H9 (cell line): ENCODE results near the gene SPOP. TPM values are rescaled to one million over a fixed set of nuclear protein-coding genes. Genes with fewer than 3 reads are reported as not detected.

ENCODE experiments used
- DNase-seq: peaks from one replicate; pipeline ENCODE4 v3.0.0-alpha.2; 2017
- H2AFZ ChIP-seq: one replicate; pipeline ENCODE4 v1.6.1; 2013; ENCODE audit warnings: mild to moderate bottlenecking, low read length, control low read depth, moderate library complexity
- H2AK5ac ChIP-seq: 2 replicates; pipeline ENCODE4 v1.6.1; 2013; ENCODE audit warnings: low read length, control low read depth, mixed read lengths; ENCODE audit not compliant: insufficient read length
- H2BK120ac ChIP-seq: one replicate; pipeline ENCODE4 v1.6.1; 2013; ENCODE audit warnings: low read depth, mild to moderate bottlenecking, low read length, control low read depth, inconsistent platforms; ENCODE audit not compliant: poor library complexity, severe bottlenecking
- H2BK12ac ChIP-seq: 2 replicates; pipeline ENCODE4 v1.6.1; 2013; ENCODE audit warnings: low read length, control low read depth, mixed read lengths, low read depth; ENCODE audit not compliant: insufficient read length
- H2BK15ac ChIP-seq: 2 replicates; pipeline ENCODE4 v1.6.1; 2013; ENCODE audit warnings: low read depth, low read length, control low read depth
- H2BK20ac ChIP-seq: one replicate; pipeline ENCODE4 v1.6.1; 2013; ENCODE audit warnings: low read depth, mild to moderate bottlenecking, low read length, control low read depth, inconsistent platforms; ENCODE audit not compliant: poor library complexity, severe bottlenecking
- H2BK5ac ChIP-seq: 2 replicates; pipeline ENCODE4 v1.6.1; 2013; ENCODE audit warnings: low read length, control low read depth, mixed read lengths; ENCODE audit not compliant: insufficient read length
- H3K14ac ChIP-seq: 2 replicates; pipeline ENCODE4 v1.6.1; 2013; ENCODE audit warnings: low read length, control low read depth; ENCODE audit not compliant: insufficient read depth
- H3K18ac ChIP-seq: 2 replicates; pipeline ENCODE4 v1.6.1; 2013; ENCODE audit warnings: low read depth, mild to moderate bottlenecking, mixed read lengths, low read length, control low read depth; ENCODE audit not compliant: insufficient read length
- H3K23ac ChIP-seq: 2 replicates; pipeline ENCODE4 v1.6.1; 2013; ENCODE audit warnings: low read length, control low read depth, mixed read lengths, low read depth; ENCODE audit not compliant: insufficient read length
- H3K23me2 ChIP-seq: 2 replicates; pipeline ENCODE4 v1.6.1; 2013; ENCODE audit warnings: low read depth, mild to moderate bottlenecking, mixed read lengths, low read length, control low read depth; ENCODE audit not compliant: insufficient read length, poor library complexity, severe bottlenecking
- H3K27ac ChIP-seq: 2 replicates; pipeline ENCODE4 v1.5.1; 2013; ENCODE audit warnings: low read length, control low read depth, mixed read lengths, low read depth; ENCODE audit not compliant: insufficient read length
- H3K27me3 ChIP-seq: 2 replicates; pipeline ENCODE4 v1.6.1; 2013; ENCODE audit warnings: low read length, control low read depth, inconsistent platforms; ENCODE audit not compliant: insufficient read depth
- H3K4ac ChIP-seq: 2 replicates; pipeline ENCODE4 v1.6.1; 2013; ENCODE audit warnings: low read depth, mild to moderate bottlenecking, control low read depth, inconsistent platforms, low read length, moderate library complexity
- H3K4me1 ChIP-seq: 2 replicates; pipeline ENCODE4 v1.6.1; 2013; ENCODE audit warnings: low read length, control low read depth, inconsistent platforms; ENCODE audit not compliant: insufficient read depth
- H3K4me2 ChIP-seq: 2 replicates; pipeline ENCODE4 v1.6.1; 2013; ENCODE audit warnings: low read length, control low read depth, mixed read lengths; ENCODE audit not compliant: insufficient read length, insufficient read depth
- H3K56ac ChIP-seq: 2 replicates; pipeline ENCODE4 v1.6.1; 2013; ENCODE audit warnings: low read depth, mild to moderate bottlenecking, mixed read lengths, low read length, control low read depth; ENCODE audit not compliant: insufficient read length
- H3K79me1 ChIP-seq: 2 replicates; pipeline ENCODE4 v1.6.1; 2013; ENCODE audit warnings: low read depth, mild to moderate bottlenecking, moderate library complexity, low read length, control low read depth, inconsistent platforms; ENCODE audit not compliant: insufficient read depth, poor library complexity, severe bottlenecking
- H3K79me2 ChIP-seq: 2 replicates; pipeline ENCODE4 v1.6.1; 2013; ENCODE audit warnings: low read length, control low read depth, inconsistent platforms; ENCODE audit not compliant: insufficient read depth
- H3K9ac ChIP-seq: 2 replicates; pipeline ENCODE4 v1.6.1; 2013; ENCODE audit warnings: low read length, control low read depth, mixed read lengths; ENCODE audit not compliant: insufficient read length; ENCODE audit errors: extremely low read depth
- H3K9me3 ChIP-seq: one replicate; pipeline ENCODE4 v1.6.1; 2013; ENCODE audit warnings: low read depth, low read length, inconsistent platforms; ENCODE audit not compliant: control insufficient read depth
- H3T11ph ChIP-seq: one replicate; pipeline ENCODE4 v1.6.1; 2013; ENCODE audit warnings: mild to moderate bottlenecking, low read length, control low read depth, inconsistent platforms
- H4K20me1 ChIP-seq: one replicate; pipeline ENCODE4 v1.6.1; 2013; ENCODE audit not compliant: control insufficient read depth, insufficient read length, insufficient read depth
- H4K5ac ChIP-seq: 2 replicates; pipeline ENCODE4 v1.6.1; 2013; ENCODE audit warnings: low read depth, mild to moderate bottlenecking, mixed read lengths, low read length, control low read depth; ENCODE audit not compliant: insufficient read length
- H4K8ac ChIP-seq: replicated peaks from 2 replicates; pipeline ENCODE4 v1.6.1; 2013; ENCODE audit warnings: low read length, control low read depth, mixed read lengths, low read depth; ENCODE audit not compliant: insufficient read length
- H4K91ac ChIP-seq: 2 replicates; pipeline ENCODE4 v1.6.1; 2013; ENCODE audit warnings: low read depth, mild to moderate bottlenecking, moderate library complexity, mixed read lengths, low read length, control low read depth; ENCODE audit not compliant: insufficient read length
- H3K27ac Mint-ChIP-seq, 3 experiments: 2 replicates in 2 of 3; 3 replicates in 1 of 3; pipeline ENCODE4 v1.8.0; 2020 to 2021; ENCODE audit warnings: mixed read lengths in 3 of 3, mild to moderate bottlenecking in 1 of 3, moderate library complexity in 1 of 3
- H3K27me3 Mint-ChIP-seq: 2 replicates; pipeline ENCODE4 v1.8.0; 2021; ENCODE audit warnings: low read depth, mild to moderate bottlenecking, moderate library complexity, mixed read lengths
- H3K36me3 Mint-ChIP-seq, 3 experiments: 2 replicates in 2 of 3; 3 replicates in 1 of 3; pipeline ENCODE4 v1.8.0; 2020 to 2021; ENCODE audit warnings: low read depth in 3 of 3, mixed read lengths in 3 of 3; ENCODE audit not compliant: insufficient read depth in 1 of 3
- H3K4me1 Mint-ChIP-seq, 2 experiments: 2 replicates each; pipeline ENCODE4 v1.8.0; 2020; ENCODE audit warnings: mixed read lengths in 2 of 2
- H3K4me3 Mint-ChIP-seq, 2 experiments: 2 replicates in 1 of 2; 3 replicates in 1 of 2; pipeline ENCODE4 v1.8.0; 2020 to 2021; ENCODE audit warnings: mild to moderate bottlenecking in 2 of 2, mixed read lengths in 2 of 2, moderate library complexity in 1 of 2
- H3K9me3 Mint-ChIP-seq, 2 experiments: 2 replicates in 1 of 2; 3 replicates in 1 of 2; pipeline ENCODE4 v1.8.0; 2020; ENCODE audit warnings: mild to moderate bottlenecking in 2 of 2, mixed read lengths in 2 of 2, moderate library complexity in 1 of 2
- CTCF ChIP-seq: fragments of 200-600 bp; sonication (generic); conservative IDR thresholded peaks from 3 replicates; pipeline ENCODE4 v1.8.0; 2021; ENCODE audit warnings: antibody characterized with exemption, mild to moderate bottlenecking
- WGBS: extraction: QIAGEN DNeasy Blood & Tissue Kit; methylation state at CpG from one replicate; pipeline ENCODE4 v1.1.7; 2013; ENCODE audit warnings: missing lambda C conversion rate, low lambda C conversion rate, mixed read lengths; ENCODE audit not compliant: insufficient read length; ENCODE audit errors: extremely low coverage; 5-methylcytosine and 5-hydroxymethylcytosine counted together
- total RNA-seq: library from RNA; stranded (reverse); gene quantifications from 2 replicates; pipeline ENCODE4 v1.2.1, GENCODE V29; 2021

SPOP gene
- total RNA-seq, 1 experiment from 2014 or later: 33.7 TPM

GRCh38 chr17:49582789-49583188 lies 95.1 kb downstream of the SPOP start:
- no peaks in the 10 kb centered on the region for H3K36me3 Mint-ChIP-seq
- H3K4me2 ChIP-seq: no peak overlapping the region

More at GRCh38 chr17:49582789-49583188, 95.1 kb downstream of the SPOP start:
- H4K20me1 ChIP-seq: no peaks in the 10 kb centered on the region
- H2BK20ac ChIP-seq: no peak overlapping the region
- Mint-ChIP-seq H3K27ac (no peak overlapping the region), H3K9me3 (no peaks in the 10 kb centered on the region), H3K4me1 (peaks cover 13 to 22% of the 10 kb centered on the region in 2 experiments), H3K4me3 (no peak overlapping the region), H3K27me3 (peaks cover 12% of the 10 kb centered on the region)
- no peak overlapping the region for H3K27ac ChIP-seq
- WGBS: no CpG with 5 or more reads among the region's 8 CpGs
- H3K79me2 ChIP-seq: no peaks in the 10 kb centered on the region
- H3K9me3 ChIP-seq: no peaks in the 10 kb centered on the region
- no peak overlapping the region for H2BK12ac ChIP-seq
- H3K4me1 ChIP-seq: no peaks in the 10 kb centered on the region
- H2BK5ac ChIP-seq: no peak overlapping the region
- no peak overlapping the region for H2BK15ac ChIP-seq
- H4K5ac ChIP-seq: no peak overlapping the region
- H4K8ac ChIP-seq: no peak overlapping the region
- no peak overlapping the region for H2AK5ac ChIP-seq
- H2BK120ac ChIP-seq: no peak overlapping the region
- no peak overlapping the region for H3K23ac ChIP-seq
- no peak overlapping the region for H2AFZ ChIP-seq
- H3K56ac ChIP-seq: no peak overlapping the region
- H3K9ac ChIP-seq: no peak overlapping the region
- no peak for TF ChIP-seq CTCF
- H3K14ac ChIP-seq: no peak overlapping the region
- H3T11ph ChIP-seq: no peak overlapping the region
- no peak overlapping the region for H3K4ac ChIP-seq
- H3K23me2 ChIP-seq: no peaks in the 10 kb centered on the region
- H3K79me1 ChIP-seq: no peaks in the 10 kb centered on the region
- no peak for DNase-seq
- H3K27me3 ChIP-seq: peaks cover 1% of the 10 kb centered on the region; the same call in 1 of the 2 replicates
- H4K91ac ChIP-seq: no peak overlapping the region
- no peak overlapping the region for H3K18ac ChIP-seq
